Measurements from ENCODE around the gene CTIF.
"Not testable (repeated sequence)": the region's sequence is repeated elsewhere in the genome, so short reads cannot be mapped to it uniquely, and the experiment has no call there.

The CTIF gene

GRCh38 chr18:48649231-48649630 is 110.4 kb downstream of the CTIF start:
- H3K27me3 ChIP-seq (replicated peaks; ENCODE audit: control insufficient read depth, insufficient read depth, low read length, poor library complexity, severe bottlenecking) = no peaks in the 10 kb centered on the region
- no peak overlapping the region for H3K4me3 ChIP-seq (ENCODE audit: insufficient read depth, low read depth, low read length, poor library complexity, severe bottlenecking)
- DNase-seq = no peak
- H3K27ac ChIP-seq (ENCODE audit: insufficient read depth, low read length, poor library complexity, severe bottlenecking) = no peak overlapping the region
- no peaks in the 10 kb centered on the region for H3K4me1 ChIP-seq (ENCODE audit: control insufficient read depth, insufficient read depth, low read length, poor library complexity, severe bottlenecking)
- H3K9me3 ChIP-seq (ENCODE audit: control insufficient read depth, low read length) = no peaks in the 10 kb centered on the region
- H3K36me3 ChIP-seq (ENCODE audit: control insufficient read depth, insufficient read depth, low read length) = no peaks in the 10 kb centered on the region

- not testable (repeated sequence) for DNase-seq; H3K4me1 ChIP-seq (ENCODE audit: control insufficient read depth, insufficient read depth, low read length, poor library complexity, severe bottlenecking); H3K9me3 ChIP-seq (ENCODE audit: control insufficient read depth, low read length); H3K27me3 ChIP-seq (replicated peaks; ENCODE audit: control insufficient read depth, insufficient read depth, low read length, poor library complexity, severe bottlenecking); H3K36me3 ChIP-seq (ENCODE audit: control insufficient read depth, insufficient read depth, low read length); H3K27ac ChIP-seq (ENCODE audit: insufficient read depth, low read length, poor library complexity, severe bottlenecking); H3K4me3 ChIP-seq (ENCODE audit: insufficient read depth, low read depth, low read length, poor library complexity, severe bottlenecking)
Observed at GRCh38 chr18:48654591-48654990, 115.8 kb downstream of the CTIF start.

GRCh38 chr18:48655508-48655907 is 116.7 kb downstream of the CTIF start:
- no peak overlapping the region for H3K4me3 ChIP-seq (ENCODE audit: insufficient read depth, low read depth, low read length, poor library complexity, severe bottlenecking)
- no peak overlapping the region for H3K27ac ChIP-seq (ENCODE audit: insufficient read depth, low read length, poor library complexity, severe bottlenecking)
- H3K36me3 ChIP-seq (ENCODE audit: control insufficient read depth, insufficient read depth, low read length) = no peaks in the 10 kb centered on the region
- no peaks in the 10 kb centered on the region for H3K9me3 ChIP-seq (ENCODE audit: control insufficient read depth, low read length)
- no peaks in the 10 kb centered on the region for H3K27me3 ChIP-seq (replicated peaks; ENCODE audit: control insufficient read depth, insufficient read depth, low read length, poor library complexity, severe bottlenecking)
- no peak for DNase-seq
- no peaks in the 10 kb centered on the region for H3K4me1 ChIP-seq (ENCODE audit: control insufficient read depth, insufficient read depth, low read length, poor library complexity, severe bottlenecking)

- Histone ChIP-seq H3K4me3 (ENCODE audit: insufficient read depth, low read depth, low read length, poor library complexity, severe bottlenecking) (no peak overlapping the region), H3K36me3 (ENCODE audit: control insufficient read depth, insufficient read depth, low read length) (no peaks in the 10 kb centered on the region), H3K27ac (ENCODE audit: insufficient read depth, low read length, poor library complexity, severe bottlenecking) (no peak overlapping the region), H3K9me3 (ENCODE audit: control insufficient read depth, low read length) (no peaks in the 10 kb centered on the region), H3K4me1 (ENCODE audit: control insufficient read depth, insufficient read depth, low read length, poor library complexity, severe bottlenecking) (no peaks in the 10 kb centered on the region), H3K27me3 (replicated peaks; ENCODE audit: control insufficient read depth, insufficient read depth, low read length, poor library complexity, severe bottlenecking) (no peaks in the 10 kb centered on the region)
- no peak for DNase-seq
Observed at GRCh38 chr18:48656176-48656575, 117.3 kb downstream of the CTIF start.

- H3K27me3 ChIP-seq (replicated peaks; ENCODE audit: control insufficient read depth, insufficient read depth, low read length, poor library complexity, severe bottlenecking) = no peaks in the 10 kb centered on the region
- H3K9me3 ChIP-seq (ENCODE audit: control insufficient read depth, low read length) = no peaks in the 10 kb centered on the region
- no peaks in the 10 kb centered on the region for H3K4me1 ChIP-seq (ENCODE audit: control insufficient read depth, insufficient read depth, low read length, poor library complexity, severe bottlenecking)
- no peaks in the 10 kb centered on the region for H3K36me3 ChIP-seq (ENCODE audit: control insufficient read depth, insufficient read depth, low read length)
- H3K4me3 ChIP-seq (ENCODE audit: insufficient read depth, low read depth, low read length, poor library complexity, severe bottlenecking) = no peak overlapping the region
- H3K27ac ChIP-seq (ENCODE audit: insufficient read depth, low read length, poor library complexity, severe bottlenecking) = no peak overlapping the region
- no peak for DNase-seq
Observed at GRCh38 chr18:48656582-48656981, 117.8 kb downstream of the CTIF start.

GRCh38 chr18:48657447-48658120 is 118.8 kb downstream of the CTIF start:
- H3K27ac ChIP-seq (ENCODE audit: insufficient read depth, low read length, poor library complexity, severe bottlenecking) = no peak overlapping the region
- no peaks in the 10 kb centered on the region for H3K4me1 ChIP-seq (ENCODE audit: control insufficient read depth, insufficient read depth, low read length, poor library complexity, severe bottlenecking)
- no peak for DNase-seq

GRCh38 chr18:48658721-48659120 is 119.9 kb downstream of the CTIF start:
- no peaks in the 10 kb centered on the region for H3K27me3 ChIP-seq (replicated peaks; ENCODE audit: control insufficient read depth, insufficient read depth, low read length, poor library complexity, severe bottlenecking)
- no peaks in the 10 kb centered on the region for H3K9me3 ChIP-seq (ENCODE audit: control insufficient read depth, low read length)
- no peaks in the 10 kb centered on the region for H3K36me3 ChIP-seq (ENCODE audit: control insufficient read depth, insufficient read depth, low read length)
- no peak overlapping the region for H3K4me3 ChIP-seq (ENCODE audit: insufficient read depth, low read depth, low read length, poor library complexity, severe bottlenecking)
- no peak overlapping the region for H3K27ac ChIP-seq (ENCODE audit: insufficient read depth, low read length, poor library complexity, severe bottlenecking)
- H3K4me1 ChIP-seq (ENCODE audit: control insufficient read depth, insufficient read depth, low read length, poor library complexity, severe bottlenecking) = no peaks in the 10 kb centered on the region
- DNase-seq = no peak

More at GRCh38 chr18:48657447-48658120, 118.8 kb downstream of the CTIF start:
- Histone ChIP-seq H3K4me3 (ENCODE audit: insufficient read depth, low read depth, low read length, poor library complexity, severe bottlenecking) (no peak overlapping the region), H3K27me3 (replicated peaks; ENCODE audit: control insufficient read depth, insufficient read depth, low read length, poor library complexity, severe bottlenecking) (no peaks in the 10 kb centered on the region), H3K9me3 (ENCODE audit: control insufficient read depth, low read length) (no peaks in the 10 kb centered on the region), H3K36me3 (ENCODE audit: control insufficient read depth, insufficient read depth, low read length) (no peaks in the 10 kb centered on the region)

GRCh38 chr18:48659188-48660009 is 120.6 kb downstream of the CTIF start:
- Histone ChIP-seq H3K27me3 (replicated peaks; ENCODE audit: control insufficient read depth, insufficient read depth, low read length, poor library complexity, severe bottlenecking) (no peaks in the 10 kb centered on the region), H3K4me3 (ENCODE audit: insufficient read depth, low read depth, low read length, poor library complexity, severe bottlenecking) (no peak overlapping the region), H3K9me3 (ENCODE audit: control insufficient read depth, low read length) (no peaks in the 10 kb centered on the region), H3K27ac (ENCODE audit: insufficient read depth, low read length, poor library complexity, severe bottlenecking) (no peak overlapping the region), H3K4me1 (ENCODE audit: control insufficient read depth, insufficient read depth, low read length, poor library complexity, severe bottlenecking) (no peaks in the 10 kb centered on the region), H3K36me3 (ENCODE audit: control insufficient read depth, insufficient read depth, low read length) (no peaks in the 10 kb centered on the region)
- no peak for DNase-seq

GRCh38 chr18:48660346-48661228 is 121.8 kb downstream of the CTIF start:
- Histone ChIP-seq H3K27ac (ENCODE audit: insufficient read depth, low read length, poor library complexity, severe bottlenecking) (no peak overlapping the region), H3K4me1 (ENCODE audit: control insufficient read depth, insufficient read depth, low read length, poor library complexity, severe bottlenecking) (no peaks in the 10 kb centered on the region), H3K27me3 (replicated peaks; ENCODE audit: control insufficient read depth, insufficient read depth, low read length, poor library complexity, severe bottlenecking) (no peaks in the 10 kb centered on the region), H3K36me3 (ENCODE audit: control insufficient read depth, insufficient read depth, low read length) (no peaks in the 10 kb centered on the region), H3K4me3 (ENCODE audit: insufficient read depth, low read depth, low read length, poor library complexity, severe bottlenecking) (no peak overlapping the region), H3K9me3 (ENCODE audit: control insufficient read depth, low read length) (no peaks in the 10 kb centered on the region)
- DNase-seq = no peak

Data from effector memory CD4-positive, alpha-beta T cell (primary cell).